OCI-LY3 (cell line): ENCODE data around the gene UBA6.

ENCODE experiments used
- H2AFZ ChIP-seq: fragments of 200-600, 300-600 bp; shearing (Covaris generic); 2 replicates; pipeline ENCODE4 v1.6.0; 2014; ENCODE audit warnings: antibody characterized with exemption, low read depth, low read length
- H3K27ac ChIP-seq: fragments of 200-600, 300-600 bp; sonication (generic); 2 replicates; pipeline ENCODE4 v1.5.1; 2014; ENCODE audit warnings: mild to moderate bottlenecking, low read length, moderate library complexity, mixed read lengths
- H3K27me3 ChIP-seq: fragments of 200-600, 300-600 bp; sonication (generic); 2 replicates; pipeline ENCODE4 v1.6.1; 2014; ENCODE audit warnings: low read depth, low read length, mixed read lengths
- H3K36me3 ChIP-seq: fragments of 200-600, 300-600 bp; sonication (generic); replicated peaks from 2 replicates; pipeline ENCODE3; 2014; ENCODE audit warnings: low read depth, low read length, mixed read lengths
- H3K4me1 ChIP-seq: fragments of 300-600, 200-600 bp; sonication (generic); 2 replicates; pipeline ENCODE4 v1.6.1; 2014; ENCODE audit warnings: low read length, mixed read lengths
- H3K4me2 ChIP-seq: fragments of 200-600, 300-600 bp; sonication (generic); 2 replicates; pipeline ENCODE4 v1.6.1; 2014; ENCODE audit warnings: low read length, mixed read lengths
- H3K4me3 ChIP-seq: fragments of 300-600, 200-600 bp; sonication (generic); 2 replicates; pipeline ENCODE4 v1.5.1; 2014; ENCODE audit warnings: antibody characterized with exemption, mild to moderate bottlenecking, low read length, moderate library complexity
- H3K79me2 ChIP-seq: fragments of 300-600, 200-600 bp; shearing (Covaris generic); 2 replicates; pipeline ENCODE4 v1.6.1; 2014; ENCODE audit warnings: mild to moderate bottlenecking, low read length, mixed read lengths
- H3K9ac ChIP-seq: fragments of 300-600, 200-600 bp; shearing (Covaris generic); 2 replicates; pipeline ENCODE4 v1.6.0; 2014; ENCODE audit warnings: mild to moderate bottlenecking, low read length, moderate library complexity
- H3K9me3 ChIP-seq: fragments of 200-600, 300-600 bp; shearing (Covaris generic); 2 replicates; pipeline ENCODE4 v1.6.1; 2014; ENCODE audit warnings: low read length, mixed read lengths; ENCODE audit not compliant: insufficient read depth
- H4K20me1 ChIP-seq: fragments of 200-600, 300-600 bp; sonication (generic); 2 replicates; pipeline ENCODE4 v1.6.1; 2016; ENCODE audit warnings: low read length, mixed read lengths; ENCODE audit not compliant: insufficient read depth
- EZH2phosphoT487 ChIP-seq: fragments of 200-600 bp; shearing (Covaris generic); IDR thresholded peaks from 2 replicates; pipeline ENCODE4 v1.6.1; 2018; ENCODE audit warnings: antibody characterized with exemption, mixed run types, low read depth
- TF ChIP-seq, protein P1 (sequence below): fragments of 200-600, 300-600 bp; sonication (generic); IDR thresholded peaks from 2 replicates; pipeline ENCODE4 v1.5.1; 2014; ENCODE audit warnings: antibody characterized with exemption, low read length, low read depth

UBA6 gene

DNA sequence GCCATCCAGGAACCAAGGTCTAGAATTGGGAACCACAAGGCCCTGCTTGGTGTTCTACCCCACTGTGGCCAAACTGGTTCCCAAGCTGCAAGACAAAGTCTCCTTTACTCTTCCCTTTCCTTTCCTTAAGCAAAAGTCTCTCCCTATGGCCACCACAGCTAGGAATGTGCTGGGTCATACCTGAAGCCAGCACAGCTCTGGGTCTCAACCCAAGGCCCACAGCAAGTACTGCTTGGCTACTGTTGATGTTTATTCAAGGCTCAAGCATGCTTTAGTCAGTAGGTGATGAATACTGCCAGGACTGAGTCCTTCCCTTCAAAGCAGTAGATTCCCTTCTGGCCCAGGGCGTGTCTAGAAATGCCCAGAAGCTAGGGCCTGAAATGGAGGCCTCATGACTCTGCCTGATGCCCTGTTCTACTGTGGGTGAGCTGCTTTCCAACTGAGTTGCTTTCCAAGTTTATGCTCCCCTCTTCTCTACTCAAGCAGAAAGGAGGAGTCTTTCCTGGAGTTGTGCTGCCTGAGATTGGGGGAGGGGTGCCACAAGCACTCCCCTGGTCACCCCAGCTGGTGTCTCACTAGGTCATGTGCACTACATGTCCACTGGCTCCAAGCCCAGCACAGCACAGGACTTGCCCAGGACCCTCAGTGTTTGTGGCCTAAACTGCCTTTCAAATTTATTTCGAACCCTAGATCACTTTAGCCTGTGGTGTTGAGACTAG lies 97.5 kb downstream of the UBA6 start:
- Histone ChIP-seq H3K9ac (no peak overlapping the region), H3K27ac (no peak overlapping the region), H3K36me3 (no peaks in the 10 kb centered on the region), H3K4me1 (no peaks in the 10 kb centered on the region), H3K4me3 (no peak overlapping the region), H3K27me3 (no peaks in the 10 kb centered on the region), H4K20me1 (no peaks in the 10 kb centered on the region), H2AFZ (no peak overlapping the region), H3K9me3 (no peaks in the 10 kb centered on the region; the same call in 1 of the 2 replicates), H3K4me2 (no peak overlapping the region), H3K79me2 (no peaks in the 10 kb centered on the region)
- TF ChIP-seq EZH2phosphoT487, result no peak
- TF ChIP-seq, protein P1, sequence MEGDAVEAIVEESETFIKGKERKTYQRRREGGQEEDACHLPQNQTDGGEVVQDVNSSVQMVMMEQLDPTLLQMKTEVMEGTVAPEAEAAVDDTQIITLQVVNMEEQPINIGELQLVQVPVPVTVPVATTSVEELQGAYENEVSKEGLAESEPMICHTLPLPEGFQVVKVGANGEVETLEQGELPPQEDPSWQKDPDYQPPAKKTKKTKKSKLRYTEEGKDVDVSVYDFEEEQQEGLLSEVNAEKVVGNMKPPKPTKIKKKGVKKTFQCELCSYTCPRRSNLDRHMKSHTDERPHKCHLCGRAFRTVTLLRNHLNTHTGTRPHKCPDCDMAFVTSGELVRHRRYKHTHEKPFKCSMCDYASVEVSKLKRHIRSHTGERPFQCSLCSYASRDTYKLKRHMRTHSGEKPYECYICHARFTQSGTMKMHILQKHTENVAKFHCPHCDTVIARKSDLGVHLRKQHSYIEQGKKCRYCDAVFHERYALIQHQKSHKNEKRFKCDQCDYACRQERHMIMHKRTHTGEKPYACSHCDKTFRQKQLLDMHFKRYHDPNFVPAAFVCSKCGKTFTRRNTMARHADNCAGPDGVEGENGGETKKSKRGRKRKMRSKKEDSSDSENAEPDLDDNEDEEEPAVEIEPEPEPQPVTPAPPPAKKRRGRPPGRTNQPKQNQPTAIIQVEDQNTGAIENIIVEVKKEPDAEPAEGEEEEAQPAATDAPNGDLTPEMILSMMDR, result no peak

DNA sequence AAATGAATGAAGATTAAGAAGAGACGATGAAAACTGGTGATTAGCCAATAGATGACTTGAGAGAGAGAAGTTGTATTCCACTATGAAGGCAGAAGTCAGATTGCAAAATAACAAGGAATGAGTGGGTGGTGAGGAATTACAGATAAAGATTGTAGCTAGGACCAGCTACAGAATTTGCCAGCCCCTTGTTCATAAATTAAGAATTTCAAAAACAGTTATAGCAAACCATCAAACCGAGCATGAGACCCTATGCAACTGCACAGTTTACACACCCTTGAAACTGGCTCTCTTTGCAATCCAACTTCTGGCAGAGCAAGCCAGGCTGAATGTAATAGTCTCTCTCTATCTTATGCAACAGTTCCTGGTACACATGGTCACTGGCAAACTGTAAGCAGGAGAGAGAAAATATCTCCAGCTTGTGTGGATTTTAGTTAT lies 107.2 kb downstream of the UBA6 start:
- Histone ChIP-seq H3K36me3 (no peaks in the 10 kb centered on the region), H3K79me2 (no peaks in the 10 kb centered on the region), H3K9ac (no peak overlapping the region), H3K27me3 (no peaks in the 10 kb centered on the region), H3K4me1 (no peaks in the 10 kb centered on the region), H3K27ac (no peak overlapping the region), H4K20me1 (no peaks in the 10 kb centered on the region), H3K4me3 (no peak overlapping the region), H3K4me2 (no peak overlapping the region), H2AFZ (no peak overlapping the region), H3K9me3 (no peaks in the 10 kb centered on the region)
- TF ChIP-seq EZH2phosphoT487, result no peak

DNA sequence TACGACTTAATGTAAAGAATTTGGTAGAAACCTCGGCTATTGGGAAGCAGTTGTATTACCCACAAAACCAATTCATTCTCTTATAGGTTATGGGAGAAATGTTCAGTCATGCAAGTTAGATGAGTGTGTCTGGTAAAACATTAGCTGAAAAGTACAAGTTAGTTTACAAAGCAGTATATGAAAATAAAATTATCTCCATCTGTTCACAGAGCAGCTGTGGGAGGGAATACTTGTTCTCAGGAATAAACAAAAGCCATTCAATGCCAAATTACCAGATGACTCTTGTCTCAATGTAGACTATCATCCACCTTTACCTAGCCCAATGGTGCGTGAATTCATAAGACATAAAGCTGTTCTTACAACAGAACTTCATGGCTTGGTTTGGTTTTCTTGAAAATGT lies 113.8 kb downstream of the UBA6 start:
- Histone ChIP-seq H2AFZ (no peak overlapping the region), H3K4me1 (no peaks in the 10 kb centered on the region), H3K79me2 (no peaks in the 10 kb centered on the region), H3K27ac (no peak overlapping the region), H3K9me3 (no peaks in the 10 kb centered on the region), H3K4me3 (no peak overlapping the region), H4K20me1 (no peaks in the 10 kb centered on the region), H3K36me3 (no peaks in the 10 kb centered on the region), H3K4me2 (no peak overlapping the region), H3K9ac (no peak overlapping the region), H3K27me3 (no peaks in the 10 kb centered on the region)
- TF ChIP-seq, protein P1, result no peak
- TF ChIP-seq EZH2phosphoT487, result no peak

- Histone ChIP-seq H3K36me3 (no peaks in the 10 kb centered on the region), H3K4me3 (no peak overlapping the region), H3K4me2 (no peak overlapping the region), H4K20me1 (no peaks in the 10 kb centered on the region), H3K9ac (no peak overlapping the region), H3K79me2 (no peaks in the 10 kb centered on the region), H3K9me3 (no peaks in the 10 kb centered on the region), H3K27me3 (no peaks in the 10 kb centered on the region), H3K4me1 (no peaks in the 10 kb centered on the region), H3K27ac (no peak overlapping the region), H2AFZ (no peak overlapping the region)
- TF ChIP-seq, protein P1, result no peak
- TF ChIP-seq EZH2phosphoT487, result no peak
Observed at GRCh38 chr4:67584496-67584895, 116.5 kb downstream of the UBA6 start.
